Spleen (tissue), 11 donors: Measurements from ENCODE around the gene SUMO4. TPM values are rescaled to one million over a fixed set of nuclear protein-coding genes. Genes with fewer than 3 reads are reported as not detected.

ENCODE experiments used
- DNase-seq: peaks from one replicate; pipeline ENCODE4 v3.0.0-alpha.2; 2020
- H3K27ac ChIP-seq, 8 donors: fragments of 200-600 bp; sonication (generic) in 7 of 8; 1 replicate in 4 of 8; 2 replicates in 4 of 8; pipeline versions ENCODE4 v1.5.0 to v1.8.0; 2016 to 2021; ENCODE audit warnings: inconsistent platforms in 4 of 8, mild to moderate bottlenecking in 4 of 8, moderate library complexity in 1 of 8
- H3K27me3 ChIP-seq, 7 donors: fragments of 200-600 bp; sonication (generic) in 6 of 7; replicated peaks in 1 of 7; 1 replicate in 4 of 7; 2 replicates in 3 of 7; pipeline versions ENCODE4 v1.5.0 to v1.8.0; 2016 to 2021; ENCODE audit warnings: inconsistent platforms in 3 of 7, mild to moderate bottlenecking in 1 of 7
- H3K36me3 ChIP-seq, 6 donors: fragments of 200-600 bp; sonication (generic) in 5 of 6; 1 replicate in 4 of 6; 2 replicates in 2 of 6; pipeline versions ENCODE4 v1.5.0 to v1.8.0; 2016 to 2021; ENCODE audit warnings: inconsistent platforms in 2 of 6
- H3K4me1 ChIP-seq, 6 donors: fragments of 200-600 bp; sonication (generic) in 5 of 6; 1 replicate in 3 of 6; 2 replicates in 3 of 6; pipeline versions ENCODE4 v1.5.0 to v1.8.0; 2016 to 2021; ENCODE audit warnings: inconsistent platforms in 3 of 6
- H3K4me3 ChIP-seq, 8 donors: fragments of 200-600 bp; sonication (generic) in 7 of 8; 1 replicate in 4 of 8; 2 replicates in 4 of 8; pipeline versions ENCODE4 v1.5.0 to v1.8.0; 2016 to 2021; ENCODE audit warnings: inconsistent platforms in 4 of 8, mild to moderate bottlenecking in 4 of 8, moderate library complexity in 2 of 8
- H3K9me3 ChIP-seq, 8 donors: fragments of 200-600 bp; sonication (generic) in 7 of 8; 1 replicate in 4 of 8; 2 replicates in 4 of 8; pipeline versions ENCODE4 v1.5.0 to v1.8.0; 2016 to 2021; ENCODE audit warnings: inconsistent platforms in 4 of 8
- POLR2A ChIP-seq, 3 donors: fragments of 450-650 bp; IDR thresholded peaks; one replicate each; pipeline ENCODE4 v1.5.1; 2017; ENCODE audit warnings: antibody characterized with exemption in 3 of 3, mild to moderate bottlenecking in 1 of 3
- POLR2AphosphoS5 ChIP-seq, 3 donors: sonication (generic); formaldehyde crosslinking; IDR thresholded peaks; one replicate each; pipeline ENCODE4 v1.5.1; 2017; ENCODE audit warnings: antibody characterized with exemption in 3 of 3
- WGBS, 5 donors: extraction: QIAGEN DNeasy Blood & Tissue Kit in 3 of 5; methylation state at CpG; one replicate each; pipeline versions ENCODE4 v1.1.5 to v1.1.7; 2013 to 2018; 5-methylcytosine and 5-hydroxymethylcytosine counted together
- intact Hi-C: fragments of 100-400 bp; cut with DNase I; formaldehyde crosslinking; loops from one replicate; pipeline ENCODE4 v1.15.0; 2023; ENCODE audit warnings: low total_unique reads
- polyA plus RNA-seq, 3 donors: library from polyadenylated mRNA; stranded (reverse); fragments of 200-250 nt; gene quantifications; one replicate each; pipeline ENCODE4 v1.2.1, GENCODE V29; 2013
- total RNA-seq, 7 donors: library from RNA; depleted of rRNA in 3 of 7; stranded (reverse); fragments of >200 nt in 3 of 7; fragmentation: NEBNext Ultra II Directional in 4 of 7; extraction: Animal tissue kit (Norgen Biotek cat#: 25700) in 4 of 7; gene quantifications; one replicate each; pipeline versions ENCODE4 v1.1.0 to v1.2.1, GENCODE V29; 2016 to 2021
- TF ChIP-seq, protein P1 (sequence below), 11 experiments: fragments of 200-600 bp in 7 of 11; fragments of 450-650 bp in 4 of 11; sonication (generic) in 4 of 11; IDR thresholded peaks in 8 of 11; conservative IDR thresholded peaks in 3 of 11; 1 replicate in 7 of 11; 2 replicates in 4 of 11; pipeline versions ENCODE4 v1.4.0 to v1.8.0; 2016 to 2021; ENCODE audit warnings: antibody characterized with exemption in 11 of 11, inconsistent platforms in 4 of 11, mild to moderate bottlenecking in 1 of 11
- donor health status: healthy with polysubstance abuse.
- donor health status: DM: no; HTN: no; CAD: no; lungs with moderate emphysema.
- donor health status: DM: no; HTN: no; CAD: no.
- donor health status: Bipolar disorder and iron deficiency.
- donor health status: healthy.
- donor health status: DM: no; HTN: no; CAD: no.
- donor health status: DM: yes; HTN: yes; CAD: no.

Gene SUMO4
- total and polyA plus RNA-seq, 10 donors, result 0.16 to 19.7 (median 6.3) TPM; not detected in 2

DNA sequence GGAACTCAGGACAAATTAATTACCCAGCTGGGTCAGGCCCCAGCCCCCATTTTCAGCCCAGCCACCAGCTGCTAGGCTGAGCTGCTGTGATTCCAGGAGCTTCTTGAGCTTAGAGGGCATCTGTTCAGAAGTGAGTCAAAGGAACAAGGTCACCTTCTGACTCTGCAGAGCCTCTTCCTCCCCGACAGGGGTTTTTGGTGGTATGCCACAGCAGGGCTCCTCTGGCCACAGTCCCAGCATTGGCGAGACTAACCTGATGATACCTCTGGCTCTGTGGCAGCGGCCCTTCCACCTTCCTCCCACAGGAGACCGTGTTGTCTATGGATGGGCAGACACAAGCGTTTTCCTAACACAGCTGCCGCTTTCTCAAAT lies 45.0 kb downstream of the SUMO4 start:
- Histone ChIP-seq H3K4me1 (peaks cover 0 to 6% (median under 1%) of the 10 kb centered on the region in 6 donors), H3K27ac (peak overlapping the region in 1 of 8 donors; percentile 4), H3K9me3 (no peaks in the 10 kb centered on the region), H3K4me3 (no peak overlapping the region), H3K36me3 (peaks cover 0 to 11% (median under 1%) of the 10 kb centered on the region in 6 donors), H3K27me3 (peaks cover 0 to 2% (median 0%) of the 10 kb centered on the region in 7 donors)
- intact Hi-C loops, result no loop called here
- DNase-seq, result peak; percentile 42
- TF ChIP-seq POLR2AphosphoS5 (IDR thresholded peaks at IDR 0.05), result no peak
- TF ChIP-seq, protein P1, sequence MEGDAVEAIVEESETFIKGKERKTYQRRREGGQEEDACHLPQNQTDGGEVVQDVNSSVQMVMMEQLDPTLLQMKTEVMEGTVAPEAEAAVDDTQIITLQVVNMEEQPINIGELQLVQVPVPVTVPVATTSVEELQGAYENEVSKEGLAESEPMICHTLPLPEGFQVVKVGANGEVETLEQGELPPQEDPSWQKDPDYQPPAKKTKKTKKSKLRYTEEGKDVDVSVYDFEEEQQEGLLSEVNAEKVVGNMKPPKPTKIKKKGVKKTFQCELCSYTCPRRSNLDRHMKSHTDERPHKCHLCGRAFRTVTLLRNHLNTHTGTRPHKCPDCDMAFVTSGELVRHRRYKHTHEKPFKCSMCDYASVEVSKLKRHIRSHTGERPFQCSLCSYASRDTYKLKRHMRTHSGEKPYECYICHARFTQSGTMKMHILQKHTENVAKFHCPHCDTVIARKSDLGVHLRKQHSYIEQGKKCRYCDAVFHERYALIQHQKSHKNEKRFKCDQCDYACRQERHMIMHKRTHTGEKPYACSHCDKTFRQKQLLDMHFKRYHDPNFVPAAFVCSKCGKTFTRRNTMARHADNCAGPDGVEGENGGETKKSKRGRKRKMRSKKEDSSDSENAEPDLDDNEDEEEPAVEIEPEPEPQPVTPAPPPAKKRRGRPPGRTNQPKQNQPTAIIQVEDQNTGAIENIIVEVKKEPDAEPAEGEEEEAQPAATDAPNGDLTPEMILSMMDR (IDR thresholded peaks at IDR 0.05 in 8 of 11, conservative IDR thresholded peaks at IDR 0.05 in 3 of 11), result no peak
- TF ChIP-seq POLR2A (IDR thresholded peaks at IDR 0.05), result no peak
- WGBS, 5 donors, result 79 to 89% (median 80%) methylated on average over 5 to 6 of the region's 6 CpGs

DNA sequence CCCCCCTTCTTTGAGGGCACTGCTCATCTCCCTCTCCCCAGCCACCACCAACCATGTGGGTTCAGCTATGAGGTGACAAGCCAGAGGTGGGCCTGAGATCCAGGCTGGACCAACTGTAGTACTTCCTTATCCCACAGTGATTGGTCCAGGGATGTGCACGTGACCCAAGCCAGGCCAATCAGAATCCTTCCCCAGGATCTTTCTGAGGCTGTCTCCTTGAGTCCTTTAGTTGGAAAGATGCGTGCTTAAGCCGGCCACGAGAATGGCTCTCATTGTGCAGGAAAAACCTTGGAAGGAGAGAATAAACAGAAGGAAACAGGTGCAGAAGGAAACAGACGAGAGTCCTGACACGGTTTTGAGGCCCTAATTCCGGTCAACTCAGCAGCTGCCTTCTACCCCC lies 45.5 kb downstream of the SUMO4 start:
- Histone ChIP-seq H3K4me1 (peaks cover 0 to 11% (median 5%) of the 10 kb centered on the region in 6 donors), H3K4me3 (no peak overlapping the region), H3K27ac (no peak overlapping the region), H3K27me3 (peaks cover 0 to 7% (median 4%) of the 10 kb centered on the region in 7 donors), H3K9me3 (no peaks in the 10 kb centered on the region), H3K36me3 (peaks cover 0 to 16% (median 3%) of the 10 kb centered on the region in 6 donors)
- intact Hi-C loops, result no loop called here
- 85 to 93% (median 91%) methylated on average over 7 of the region's 7 CpGs for WGBS, 5 donors
- peak; percentile 47 for DNase-seq
- no peak for TF ChIP-seq POLR2AphosphoS5 (IDR thresholded peaks at IDR 0.05)
- no peak for TF ChIP-seq POLR2A (IDR thresholded peaks at IDR 0.05)
- TF ChIP-seq, protein P1 (IDR thresholded peaks at IDR 0.05 in 8 of 11, conservative IDR thresholded peaks at IDR 0.05 in 3 of 11), result no peak

DNA sequence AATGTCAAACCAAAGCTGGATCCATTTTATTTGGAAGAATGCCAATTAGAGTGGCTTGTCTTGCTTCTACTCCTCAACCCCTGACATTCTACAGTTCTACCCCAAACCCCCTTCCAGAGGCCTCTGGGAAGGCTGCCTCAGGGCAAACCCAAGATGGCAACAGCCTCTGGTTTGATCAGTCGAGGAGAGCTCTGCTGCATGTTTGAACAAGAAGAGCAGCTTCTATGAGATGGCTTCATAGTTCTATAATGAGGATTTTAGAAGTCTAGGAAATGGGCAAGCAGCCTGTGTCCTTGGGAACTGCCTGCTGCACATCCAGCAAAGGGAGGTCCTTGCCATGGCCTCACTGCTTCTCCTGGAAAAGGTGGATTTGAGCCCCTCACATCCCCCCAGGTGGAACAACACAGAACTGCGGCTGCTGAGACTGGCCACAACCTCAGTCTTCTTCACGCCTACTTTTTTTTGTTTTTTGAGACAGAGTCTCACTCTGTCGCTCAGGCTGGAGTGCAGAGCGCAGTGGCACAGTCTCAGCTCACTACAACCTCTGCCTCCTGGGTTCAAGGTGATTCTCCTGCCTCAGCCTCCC lies 46.8 kb downstream of the SUMO4 start:
- WGBS, 5 donors, result 88 to 94% (median 92%) methylated on average over 5 of the region's 5 CpGs
- Histone ChIP-seq H3K4me1 (peaks cover 0 to 24% (median 17%) of the 10 kb centered on the region in 6 donors), H3K36me3 (peaks cover 0 to 29% (median 11%) of the 10 kb centered on the region in 6 donors), H3K27ac (no peak overlapping the region), H3K4me3 (no peak overlapping the region), H3K27me3 (peaks cover 0 to 20% (median 14%) of the 10 kb centered on the region in 7 donors), H3K9me3 (no peaks in the 10 kb centered on the region)
- intact Hi-C loops, result no loop called here
- TF ChIP-seq POLR2A (IDR thresholded peaks at IDR 0.05) (no peak), POLR2AphosphoS5 (IDR thresholded peaks at IDR 0.05) (no peak)
- TF ChIP-seq, protein P1 (IDR thresholded peaks at IDR 0.05 in 8 of 11, conservative IDR thresholded peaks at IDR 0.05 in 3 of 11), result no peak
- DNase-seq, result peak; percentile 32

DNA sequence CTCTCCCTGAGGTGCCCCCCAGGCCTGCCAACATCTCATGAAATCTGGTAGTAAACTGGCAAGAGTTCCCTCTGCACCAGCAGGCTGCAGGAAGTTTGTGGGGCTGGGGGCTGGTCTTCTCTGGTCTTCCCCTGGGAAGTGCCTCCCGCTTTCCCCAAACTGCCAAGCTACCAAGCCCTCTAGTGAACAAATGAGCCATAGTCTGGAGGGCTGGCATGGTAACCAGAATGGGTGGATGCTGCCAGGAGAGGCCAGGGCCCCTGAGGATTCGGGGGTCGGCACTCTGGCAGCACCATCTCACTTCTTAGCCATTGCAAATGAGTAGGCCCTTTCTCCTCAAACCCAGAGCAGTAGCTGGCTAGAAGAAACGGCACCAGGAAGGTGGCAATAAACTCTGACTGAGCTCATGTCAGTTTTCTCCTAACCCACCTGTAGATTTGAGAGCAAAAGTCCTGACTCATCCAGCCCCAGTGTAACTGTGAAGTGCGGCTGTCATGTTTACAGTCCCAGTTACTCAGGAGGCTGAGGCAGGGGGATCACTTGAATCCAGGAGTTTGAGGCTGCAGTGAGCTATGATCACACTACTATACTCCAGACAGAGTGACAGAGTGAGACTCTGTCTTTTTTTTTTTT lies 48.9 kb downstream of the SUMO4 start:
- peak; percentile 31 for DNase-seq
- Histone ChIP-seq H3K36me3 (peaks cover 0 to 44% (median 14%) of the 10 kb centered on the region in 6 donors), H3K9me3 (no peaks in the 10 kb centered on the region), H3K4me1 (peaks cover 4 to 38% (median 23%) of the 10 kb centered on the region in 6 donors), H3K27ac (no peak overlapping the region), H3K4me3 (no peak overlapping the region), H3K27me3 (peaks cover 0 to 20% (median 14%) of the 10 kb centered on the region in 7 donors)
- TF ChIP-seq, protein P1 (IDR thresholded peaks at IDR 0.05 in 8 of 11, conservative IDR thresholded peaks at IDR 0.05 in 3 of 11), result no peak
- TF ChIP-seq POLR2A (IDR thresholded peaks at IDR 0.05) (no peak), POLR2AphosphoS5 (IDR thresholded peaks at IDR 0.05) (no peak)
- intact Hi-C loops, result no loop called here
- WGBS, 5 donors, result 88 to 96% (median 95%) methylated on average over 5 of the region's 5 CpGs
